SK-N-SH (cell line): ENCODE measurements around the gene FNDC11.

ENCODE experiments used
- EP300 ChIP-seq, 2 experiments: IDR thresholded peaks; 2 replicates each; pipeline versions ENCODE4 v1.4.0 to v1.6.1; 2012; ENCODE audit warnings: borderline replicate concordance in 1 of 2, low read depth in 1 of 2, low read length in 1 of 2
- GATA2 ChIP-seq: sonication (generic); formaldehyde crosslinking; IDR thresholded peaks from 2 replicates; pipeline ENCODE4 v1.5.0; 2020; ENCODE audit warnings: mild to moderate bottlenecking, missing genetic modification reagents
- TF ChIP-seq, protein P1 (sequence below): fragments of 200-600 bp; sonication (generic); IDR thresholded peaks from 2 replicates; pipeline ENCODE4 v1.6.1; 2017; ENCODE audit warnings: antibody characterized with exemption, mild to moderate bottlenecking, moderate library complexity

DNA sequence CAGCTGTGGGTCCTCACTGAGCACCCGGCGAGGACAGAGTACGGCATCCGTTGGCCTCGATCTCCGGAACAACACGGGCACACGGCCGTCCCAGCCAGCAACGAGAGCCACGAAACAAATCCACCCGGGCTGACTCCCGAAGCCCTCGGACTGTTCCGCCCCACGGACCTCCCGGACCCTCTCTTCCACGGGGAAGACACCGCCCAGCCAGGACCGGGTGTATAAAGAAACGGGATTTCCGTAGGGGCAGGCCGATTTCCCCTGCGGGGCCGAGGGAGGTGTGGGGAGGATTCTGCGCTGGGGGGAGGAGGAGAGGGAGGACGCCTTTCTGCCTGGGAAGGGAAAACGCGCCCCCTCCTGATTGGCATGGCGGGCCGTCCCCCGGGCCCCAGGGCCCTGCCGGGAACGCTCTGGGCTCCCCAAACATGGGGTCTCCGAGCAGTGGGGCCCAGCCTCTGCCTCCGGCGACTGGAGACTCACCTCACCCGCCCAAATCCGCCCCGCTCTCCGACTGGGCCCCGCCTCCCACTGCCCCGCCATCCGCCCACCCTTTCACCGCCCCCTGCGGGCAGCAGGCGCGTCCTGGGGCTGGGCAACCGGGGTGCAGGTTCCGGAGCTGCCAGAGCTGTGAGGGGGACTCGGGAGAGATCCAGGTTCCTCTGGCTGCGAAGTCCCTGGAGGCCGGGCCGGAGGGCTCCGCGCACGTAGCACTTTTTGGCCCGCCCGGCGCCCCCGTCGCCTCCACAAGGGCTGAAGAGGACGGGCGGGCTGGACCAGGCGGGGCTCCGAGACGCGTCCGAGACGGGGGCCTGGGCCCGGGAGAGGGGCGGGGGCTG is 34.1 kb upstream of the FNDC11 start:
- TF ChIP-seq, protein P1, sequence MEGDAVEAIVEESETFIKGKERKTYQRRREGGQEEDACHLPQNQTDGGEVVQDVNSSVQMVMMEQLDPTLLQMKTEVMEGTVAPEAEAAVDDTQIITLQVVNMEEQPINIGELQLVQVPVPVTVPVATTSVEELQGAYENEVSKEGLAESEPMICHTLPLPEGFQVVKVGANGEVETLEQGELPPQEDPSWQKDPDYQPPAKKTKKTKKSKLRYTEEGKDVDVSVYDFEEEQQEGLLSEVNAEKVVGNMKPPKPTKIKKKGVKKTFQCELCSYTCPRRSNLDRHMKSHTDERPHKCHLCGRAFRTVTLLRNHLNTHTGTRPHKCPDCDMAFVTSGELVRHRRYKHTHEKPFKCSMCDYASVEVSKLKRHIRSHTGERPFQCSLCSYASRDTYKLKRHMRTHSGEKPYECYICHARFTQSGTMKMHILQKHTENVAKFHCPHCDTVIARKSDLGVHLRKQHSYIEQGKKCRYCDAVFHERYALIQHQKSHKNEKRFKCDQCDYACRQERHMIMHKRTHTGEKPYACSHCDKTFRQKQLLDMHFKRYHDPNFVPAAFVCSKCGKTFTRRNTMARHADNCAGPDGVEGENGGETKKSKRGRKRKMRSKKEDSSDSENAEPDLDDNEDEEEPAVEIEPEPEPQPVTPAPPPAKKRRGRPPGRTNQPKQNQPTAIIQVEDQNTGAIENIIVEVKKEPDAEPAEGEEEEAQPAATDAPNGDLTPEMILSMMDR, result peak; percentile 48
- TF ChIP-seq EP300 (IDR thresholded peaks at IDR 0.05; ENCODE audit: borderline replicate concordance in 1 of 2, low read depth in 1 of 2, low read length in 1 of 2) (no peak), GATA2 (no peak)
